GM12864 (cell line): Measurements from ENCODE around the gene SPOCK1.

Experiments used
- DNase-seq: peaks from one replicate; pipeline ENCODE4 v3.0.0-alpha.2; 2011; ENCODE audit warnings: low read depth
- H3K4me3 ChIP-seq: 2 replicates; pipeline ENCODE4 v1.5.1; 2011; ENCODE audit warnings: mild to moderate bottlenecking, low read depth, low read length, control low read depth
- CTCF ChIP-seq: IDR thresholded peaks from 2 replicates; pipeline ENCODE4 v1.5.1; 2011; ENCODE audit warnings: low read depth, mild to moderate bottlenecking, moderate library complexity, low read length, control low read depth, inconsistent platforms; ENCODE audit errors: missing control alignments

Gene SPOCK1

GRCh38 chr5:137516251-137516797 lies 17.2 kb upstream of the SPOCK1 start:
- DNase-seq = no peak
- H3K4me3 ChIP-seq = no peak overlapping the region
- TF ChIP-seq CTCF = no peak

GRCh38 chr5:137515238-137515637 lies 16.1 kb upstream of the SPOCK1 start:
- no peak for TF ChIP-seq CTCF
- no peak overlapping the region for H3K4me3 ChIP-seq

GRCh38 chr5:137510671-137511070 lies 11.5 kb upstream of the SPOCK1 start:
- no peak for DNase-seq
- no peak overlapping the region for H3K4me3 ChIP-seq
- no peak for TF ChIP-seq CTCF

More at GRCh38 chr5:137515238-137515637, 16.1 kb upstream of the SPOCK1 start:
- DNase-seq = no peak

- no peak overlapping the region for H3K4me3 ChIP-seq
- DNase-seq = no peak
- TF ChIP-seq CTCF = no peak
Measured at GRCh38 chr5:137507150-137507549, 8.0 kb upstream of the SPOCK1 start.

GRCh38 chr5:137506296-137506695 lies 7.2 kb upstream of the SPOCK1 start:
- no peak overlapping the region for H3K4me3 ChIP-seq
- DNase-seq = no peak
- no peak for TF ChIP-seq CTCF

GRCh38 chr5:137504916-137505315 lies 5.8 kb upstream of the SPOCK1 start:
- no peak for TF ChIP-seq CTCF
- H3K4me3 ChIP-seq = no peak overlapping the region
- no peak for DNase-seq

GRCh38 chr5:137503456-137503855 lies 4.3 kb upstream of the SPOCK1 start:
- TF ChIP-seq CTCF = no peak
- DNase-seq = no peak
- no peak overlapping the region for H3K4me3 ChIP-seq
